K562 (cell line): ENCODE data around the gene SPTBN4. TPM values are rescaled to one million over a fixed set of nuclear protein-coding genes. Genes with fewer than 3 reads are reported as not detected.

Experiments used
- ATAC-seq: fragments of 200-7000 bp; cut with Tn5 transposase; 3 replicates; pipeline ENCODE4 v1.9.1; 2020; ENCODE audit warnings: moderate library complexity
- BruUV-seq: library from RNA; stranded (reverse); fragments of 400-500 nt; replicated peaks from 2 replicates; lab custom pipeline; 2021; lab: Mats Ljungman, UMichigan
- CTCF ChIA-PET: fragments of 300-600 bp; formaldehyde crosslinking; extraction: SDS; loops from one replicate; lab custom pipeline; 2021; ENCODE audit warnings: low intra/inter-chr PET ratio; lab: Yijun Ruan, JAX
- POLR2A ChIA-PET: fragments of 300-600, 350-650 bp; sonication (Branson Sonifier 250); formaldehyde crosslinking; extraction: SDS; loops from one replicate; lab custom pipeline; 2021; ENCODE audit warnings: antibody characterized with exemption, inconsistent platforms; lab: Yijun Ruan, JAX
- DNase-seq, 4 experiments: peaks; one replicate each; pipeline versions ENCODE4 v3.0.0 to v3.0.0-alpha.2; 2011 to 2018; ENCODE audit warnings: low spot score in 3 of 4, mixed read lengths in 3 of 4; ENCODE audit errors: extremely low read depth in 1 of 4
- FAIRE-seq: peaks from 2 replicates; lab custom pipeline; 2011; peaks lifted over from hg19 to GRCh38; lab: Jason Lieb, UNC
- H2AFZ ChIP-seq: 2 replicates; pipeline ENCODE4 v1.6.0; 2011; ENCODE audit warnings: low read depth, low read length, control low read depth, inconsistent platforms
- H3K27ac ChIP-seq: fragments of 200-600 bp; 3 replicates; pipeline ENCODE4 v1.8.0; 2011; ENCODE audit warnings: low read depth, mild to moderate bottlenecking, control low read depth, inconsistent platforms, low read length, moderate library complexity, mixed read lengths; ENCODE audit errors: extremely low read depth
- H3K27me3 ChIP-seq, 2 experiments: fragments of 300-600 bp in 1 of 2; 2 replicates in 1 of 2; 3 replicates in 1 of 2; pipeline versions ENCODE4 v1.6.0 to v1.8.0; 2011; ENCODE audit warnings: inconsistent platforms in 2 of 2, low read length in 2 of 2, mild to moderate bottlenecking in 1 of 2, mixed read lengths in 1 of 2, moderate library complexity in 1 of 2; ENCODE audit not compliant: control insufficient read depth in 2 of 2, insufficient read depth in 2 of 2
- H3K36me3 ChIP-seq: fragments of 300-600 bp; 3 replicates; pipeline ENCODE4 v1.8.0; 2011; ENCODE audit warnings: mild to moderate bottlenecking, low read length, inconsistent platforms; ENCODE audit not compliant: control insufficient read depth, insufficient read depth
- H3K4me1 ChIP-seq, 2 experiments: fragments of 200-600 bp in 1 of 2; replicated peaks in 1 of 2; 2 replicates in 1 of 2; 3 replicates in 1 of 2; pipeline versions ENCODE4 v1.5.1 to v1.8.0; 2011; ENCODE audit warnings: inconsistent platforms in 2 of 2, low read length in 2 of 2, mild to moderate bottlenecking in 1 of 2, mixed read lengths in 1 of 2, moderate library complexity in 1 of 2; ENCODE audit not compliant: control insufficient read depth in 2 of 2, insufficient read depth in 2 of 2
- H3K4me2 ChIP-seq: 2 replicates; pipeline ENCODE4 v1.6.1; 2011; ENCODE audit warnings: low read length, control low read depth, inconsistent platforms, mixed read lengths; ENCODE audit not compliant: insufficient read depth
- H3K4me3 ChIP-seq: fragments of 200-600 bp; sonication (generic), shearing (Covaris generic); 2 replicates; pipeline ENCODE4 v1.5.1; 2016; ENCODE audit warnings: control low read depth, inconsistent platforms
- H3K79me2 ChIP-seq: fragments of 200-600 bp; 3 replicates; pipeline ENCODE4 v1.8.0; 2011; ENCODE audit warnings: low read length, inconsistent platforms; ENCODE audit not compliant: control insufficient read depth, insufficient read depth
- H3K9ac ChIP-seq, 2 experiments: 2 replicates each; pipeline versions ENCODE4 v1.6.0 to v1.6.1; 2011; ENCODE audit warnings: low read depth in 2 of 2, low read length in 2 of 2, control low read depth in 1 of 2, inconsistent platforms in 1 of 2, mild to moderate bottlenecking in 1 of 2, mixed read lengths in 1 of 2; ENCODE audit not compliant: insufficient read depth in 1 of 2
- H3K9me1 ChIP-seq: one replicate; pipeline ENCODE4 v1.6.0; 2011; ENCODE audit warnings: inconsistent platforms, mild to moderate bottlenecking, low read length, moderate library complexity; ENCODE audit not compliant: control insufficient read depth, insufficient read depth
- H3K9me3 ChIP-seq: replicated peaks from 2 replicates; pipeline ENCODE4 v1.5.1; 2011; ENCODE audit warnings: low read depth, low read length, inconsistent platforms; ENCODE audit not compliant: control insufficient read depth, insufficient read depth
- H4K20me1 ChIP-seq: replicated peaks from 2 replicates; pipeline ENCODE4 v1.6.1; 2011; ENCODE audit warnings: low read length, inconsistent platforms, mixed read lengths; ENCODE audit not compliant: control insufficient read depth, insufficient read depth
- CHD4 ChIP-seq: fragments of 200-600 bp; sonication (generic); IDR thresholded peaks from 3 replicates; pipeline ENCODE4 v1.6.1; 2012; ENCODE audit warnings: low read depth, mild to moderate bottlenecking, mixed read lengths, low read length, inconsistent platforms; ENCODE audit not compliant: insufficient read depth, insufficient replicate concordance, poor library complexity, severe bottlenecking
- FOXP4 ChIP-seq: sonication (generic); formaldehyde crosslinking; IDR thresholded peaks from 2 replicates; pipeline ENCODE4 v1.8.0; 2022; ENCODE audit warnings: mild to moderate bottlenecking, missing genetic modification reagents, borderline replicate concordance
- HCFC1 ChIP-seq: IDR thresholded peaks from 2 replicates; pipeline ENCODE4 v1.6.1; 2012; ENCODE audit warnings: low read depth, low read length, improper control_type of control experiment
- HSF4 ChIP-seq: fragments of 250-450 bp; sonication (Bioruptor Pico); IDR thresholded peaks from 2 replicates; pipeline ENCODE4 v2.1.2; 2022; ENCODE audit warnings: mild to moderate bottlenecking, moderate library complexity, borderline replicate concordance
- MBD1 ChIP-seq: fragments of 250-450 bp; sonication (Bioruptor Pico); IDR thresholded peaks from 2 replicates; pipeline ENCODE4 v1.8.0; 2022; ENCODE audit warnings: inconsistent platforms
- RBM25 ChIP-seq: fragments of 200-400 bp; formaldehyde crosslinking; IDR thresholded peaks from 2 replicates; pipeline ENCODE4 v1.6.1; 2018; ENCODE audit warnings: low read length, low read depth, moderate library complexity; ENCODE audit not compliant: severe bottlenecking
- RCOR1 ChIP-seq, 2 experiments: IDR thresholded peaks; 2 replicates each; pipeline ENCODE4 v1.6.1; 2012; ENCODE audit warnings: low read depth in 2 of 2, low read length in 2 of 2, borderline replicate concordance in 1 of 2, improper control_type of control experiment in 1 of 2
- ZNF121 ChIP-seq: sonication (generic); formaldehyde crosslinking; conservative IDR thresholded peaks from 2 replicates; pipeline ENCODE4 v1.8.0; 2022; ENCODE audit warnings: missing genetic modification reagents
- ZNF75A ChIP-seq: fragments of 450-650 bp; formaldehyde crosslinking; IDR thresholded peaks from 2 replicates; pipeline ENCODE4 v1.4.0; 2020; ENCODE audit warnings: mild to moderate bottlenecking
- whole genome bisulfite sequencing: fragments of 100-300 bp; shearing (Covaris generic); methylation state at CpG from one replicate; pipeline ENCODE4 v1.1.6; 2016; ENCODE audit warnings: low coverage, mixed read lengths; ENCODE audit not compliant: insufficient coverage; ENCODE audit errors: missing lambda C conversion rate; 5-methylcytosine and 5-hydroxymethylcytosine counted together
- in situ Hi-C: fragments of 300-500 bp; cut with MboI; formaldehyde crosslinking; loops from 4 replicates; pipeline ENCODE4 v1.15.0; 2018; ENCODE audit warnings: inconsistent platforms, mixed read lengths
- intact Hi-C: fragments of 100-400 bp; cut with micrococcal nuclease; formaldehyde crosslinking; loops from 2 replicates; pipeline ENCODE4 v1.14.2; 2022
- polyA plus RNA-seq, 8 experiments: library from polyadenylated mRNA; depleted of rRNA in 4 of 8; stranded (reverse) in 5 of 8; unstranded in 3 of 8; fragments of >200 nt; fragmentation: Nextera tagmentation in 2 of 8; fragmentation: Illumina TruSeq in 1 of 8; extraction: Ambion mirVana in 2 of 8; extraction: Trizol in 1 of 8; gene quantifications; 2 replicates each; pipeline versions ENCODE4 v1.2.1 to v1.2.3, GENCODE V29; 2011 to 2014; ENCODE audit warnings: inconsistent platforms in 1 of 8, missing spikeins in 1 of 8
- total RNA-seq, 7 experiments: library from RNA; depleted of rRNA in 6 of 7; stranded (reverse); fragments of >200 nt in 6 of 7; fragmentation: Illumina TruSeq in 2 of 7; extraction: Trizol in 2 of 7; gene quantifications; 2 replicates each; pipeline versions ENCODE4 v1.2.1 to v1.2.3, GENCODE V29; 2011 to 2021; ENCODE audit warnings: low replicate concordance in 1 of 7
- TF ChIP-seq, protein P1 (sequence below): sonication (generic); formaldehyde crosslinking; IDR thresholded peaks from 2 replicates; pipeline ENCODE4 v1.8.1; 2023; ENCODE audit warnings: mild to moderate bottlenecking, missing genetic modification reagents

Gene SPTBN4
- total and polyA plus RNA-seq, 9 of the 15 experiments (the other 6 are each of a cell fraction or from before 2014, with no cell fraction given) = 0.01 to 1.5 (median 0.86) TPM

DNA sequence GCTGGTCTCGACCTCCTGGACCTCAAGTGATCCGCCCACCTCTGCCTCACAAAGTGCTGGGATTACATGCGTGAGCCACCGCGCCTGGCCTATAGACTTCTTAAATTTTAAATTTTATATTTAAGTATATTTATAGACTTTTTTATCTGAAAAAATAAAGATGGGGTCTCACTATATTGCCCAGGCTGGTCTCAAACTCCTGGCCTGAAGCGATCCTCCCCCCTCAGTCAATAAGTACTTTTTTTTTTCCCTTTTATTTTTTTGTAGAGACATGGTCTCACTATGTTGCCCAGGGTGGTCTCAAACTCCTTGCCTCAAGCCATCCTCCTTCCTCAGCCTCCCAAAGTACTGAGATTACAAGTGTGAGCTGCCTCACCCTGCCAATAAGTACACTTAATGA, 42.9 kb upstream of the SPTBN4 start:
- Histone ChIP-seq H3K9ac (peak overlapping the region in 1 of 2 experiments; percentile 91; a peak in 1 of 4 replicates), H3K9me3 (no peaks in the 10 kb centered on the region), H3K9me1 (no peaks in the 10 kb centered on the region), H3K27me3 (no peaks in the 10 kb centered on the region), H4K20me1 (no peaks in the 10 kb centered on the region), H3K4me1 (peaks cover 9 to 42% of the 10 kb centered on the region in 2 experiments; a peak in 4 of 5 replicates), H3K36me3 (peaks cover 13% of the 10 kb centered on the region; the same call in 2 of the 3 replicates), H3K79me2 (peaks cover 41% of the 10 kb centered on the region), H3K4me2 (peak overlapping the region; percentile 48; the same call in 1 of the 2 replicates), H3K4me3 (no peak overlapping the region), H3K27ac (peak overlapping the region; percentile 90; the same call in 2 of the 3 replicates), H2AFZ (no peak overlapping the region)
- intact Hi-C loops = no loop called here
- ATAC-seq = no peak
- ChIA-PET CTCF (no interaction called here), POLR2A (interaction anchor here (1.0 to 5.7 kb wide), 8 partner anchors 10 to 24 kb away, joined by 3 to 34 read pairs (median 6); partner anchors contain the start of gene PRX)
- FAIRE-seq = no peak
- no peak for DNase-seq
- no TSS peak for BruUV-seq
- no peak for TF ChIP-seq MBD1 (CRISPR knock-in tag)
- TF ChIP-seq RBM25 = peak; percentile 63
- no peak for TF ChIP-seq HSF4 (CRISPR knock-in tag)
- TF ChIP-seq RCOR1 (IDR thresholded peaks at IDR 0.05; ENCODE audit: borderline replicate concordance in 1 of 2, low read depth in 2 of 2, low read length in 2 of 2) = no peak
- TF ChIP-seq HCFC1 = no peak
- TF ChIP-seq ZNF75A = no peak
- TF ChIP-seq CHD4 = no peak
- TF ChIP-seq FOXP4 = no peak
- TF ChIP-seq, protein P1, sequence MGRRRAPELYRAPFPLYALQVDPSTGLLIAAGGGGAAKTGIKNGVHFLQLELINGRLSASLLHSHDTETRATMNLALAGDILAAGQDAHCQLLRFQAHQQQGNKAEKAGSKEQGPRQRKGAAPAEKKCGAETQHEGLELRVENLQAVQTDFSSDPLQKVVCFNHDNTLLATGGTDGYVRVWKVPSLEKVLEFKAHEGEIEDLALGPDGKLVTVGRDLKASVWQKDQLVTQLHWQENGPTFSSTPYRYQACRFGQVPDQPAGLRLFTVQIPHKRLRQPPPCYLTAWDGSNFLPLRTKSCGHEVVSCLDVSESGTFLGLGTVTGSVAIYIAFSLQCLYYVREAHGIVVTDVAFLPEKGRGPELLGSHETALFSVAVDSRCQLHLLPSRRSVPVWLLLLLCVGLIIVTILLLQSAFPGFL (CRISPR knock-in tag) = no peak
- TF ChIP-seq ZNF121 (CRISPR knock-in tag) = peak; percentile 68; the same call in 1 of the 2 replicates
- 87% methylated on average over 6 of the region's 6 CpGs for WGBS
- in situ Hi-C loops = no loop called here
